DND-41 (cell line): ENCODE results near the gene SHROOM2.

Experiments used
- CTCF ChIP-seq: IDR thresholded peaks from 2 replicates; pipeline ENCODE4 v1.5.1; 2012; ENCODE audit warnings: borderline replicate concordance, low read length, moderate library complexity, mild to moderate bottlenecking; ENCODE audit not compliant: poor library complexity, severe bottlenecking; ENCODE audit errors: extremely low read depth
- EZH2 ChIP-seq: IDR thresholded peaks from 3 replicates; pipeline ENCODE4 v1.6.1; 2012; ENCODE audit warnings: borderline replicate concordance, low read depth, mild to moderate bottlenecking, moderate library complexity, low read length, inconsistent platforms; ENCODE audit not compliant: severe bottlenecking

- TF ChIP-seq CTCF (no peak), EZH2 (no peak)
Observed at GRCh38 chrX:9855561-9856283, 69.5 kb downstream of the SHROOM2 start.
